HG03039 (cell line): ENCODE results near the gene HES4.
A peak's percentile ranks its signal among the peaks of the same experiment; 100 is the strongest.

Experiments used
- ATAC-seq: cut with Tn5 transposase; IDR thresholded peaks from one replicate; pipeline ENCODE4 v1.9.1; 2021; ENCODE audit warnings: mild to moderate bottlenecking, moderate library complexity; ENCODE audit not compliant: unreplicated experiment

HES4 gene

GRCh38 chr1:969260-969855, 30.5 kb downstream of the HES4 start:
- no peak for ATAC-seq

DNA sequence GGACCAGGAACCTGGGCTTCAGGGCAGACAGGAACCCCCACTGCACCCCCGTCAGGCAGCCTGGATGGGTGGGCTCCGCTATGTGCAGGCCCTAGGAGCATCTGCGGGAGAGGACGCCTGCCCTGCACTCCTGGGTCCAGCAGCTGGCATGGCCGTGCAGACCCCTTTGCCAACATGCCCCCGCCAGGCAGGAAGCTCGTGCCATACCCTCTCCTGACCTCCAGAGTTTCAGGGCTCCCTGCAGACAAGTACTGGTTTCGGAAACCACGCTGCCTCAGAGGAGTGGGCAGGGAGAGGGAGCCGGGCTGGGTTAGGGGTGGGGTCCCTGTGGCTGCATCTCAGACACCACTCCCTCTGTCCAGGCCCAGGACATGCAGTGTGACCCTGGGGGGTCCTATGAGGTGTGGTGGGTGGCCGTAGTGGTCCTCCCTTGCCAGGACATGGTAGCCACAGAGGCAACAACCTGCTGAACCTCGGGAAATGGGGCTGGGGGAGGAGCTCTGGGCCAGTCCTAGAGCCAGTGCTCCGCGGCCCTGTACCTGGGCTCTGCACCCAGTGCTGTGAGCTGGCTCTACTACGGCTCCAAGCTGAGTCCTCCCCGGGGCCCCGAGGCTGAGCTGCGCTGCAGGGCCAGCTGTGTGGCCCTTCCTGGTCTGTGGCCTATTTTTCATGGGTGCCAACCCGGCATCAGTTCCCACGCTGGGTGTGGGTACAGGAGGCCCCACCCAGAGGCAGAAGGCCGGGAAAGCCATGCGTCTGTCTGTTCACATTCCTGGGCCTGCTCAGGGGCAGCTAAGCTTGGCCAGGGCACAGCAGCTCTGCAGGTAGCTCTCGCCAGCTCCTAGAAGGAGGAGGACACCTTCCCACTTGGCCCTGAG, 32.2 kb downstream of the HES4 start:
- no peak for ATAC-seq

- ATAC-seq = peak; percentile 52
Measured at GRCh38 chr1:966704-967300, 33.1 kb downstream of the HES4 start.

DNA sequence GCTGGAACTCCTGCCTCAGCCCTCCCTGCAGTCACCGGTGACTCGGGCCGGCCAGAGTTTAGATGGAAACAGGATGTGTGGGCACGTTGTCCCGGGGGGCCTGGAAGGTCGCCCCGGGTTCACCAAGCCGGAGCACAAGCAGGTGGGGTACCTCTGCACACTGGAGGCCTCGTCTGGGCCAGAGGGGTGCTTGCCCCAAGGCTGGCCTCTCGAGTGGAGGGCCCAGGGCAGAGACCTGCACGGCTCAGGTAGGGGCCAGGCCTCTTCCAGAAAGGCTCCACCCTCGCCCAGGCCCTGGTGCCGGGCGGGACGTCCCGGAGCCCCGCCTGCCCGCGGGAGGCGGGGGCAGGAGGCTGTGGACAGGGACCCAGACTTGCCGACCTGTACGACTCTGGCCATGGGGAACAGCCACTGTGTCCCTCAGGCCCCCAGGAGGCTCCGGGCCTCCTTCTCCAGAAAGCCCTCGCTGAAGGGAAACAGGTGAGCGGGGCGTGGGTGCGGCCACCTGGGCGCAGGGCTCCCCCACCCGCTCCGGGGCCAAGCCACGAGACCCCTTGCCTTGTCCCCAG, 33.7 kb downstream of the HES4 start, which contains the start of gene PLEKHN1:
PLEKHN1 (plus strand) TSS at position 348 of the 569 bp plus-strand sequence; CDS start at position 398, 50 bp downstream.
- ATAC-seq = peak; percentile 17

GRCh38 chr1:965526-966134, 34.3 kb downstream of the HES4 start:
- ATAC-seq = no peak

DNA sequence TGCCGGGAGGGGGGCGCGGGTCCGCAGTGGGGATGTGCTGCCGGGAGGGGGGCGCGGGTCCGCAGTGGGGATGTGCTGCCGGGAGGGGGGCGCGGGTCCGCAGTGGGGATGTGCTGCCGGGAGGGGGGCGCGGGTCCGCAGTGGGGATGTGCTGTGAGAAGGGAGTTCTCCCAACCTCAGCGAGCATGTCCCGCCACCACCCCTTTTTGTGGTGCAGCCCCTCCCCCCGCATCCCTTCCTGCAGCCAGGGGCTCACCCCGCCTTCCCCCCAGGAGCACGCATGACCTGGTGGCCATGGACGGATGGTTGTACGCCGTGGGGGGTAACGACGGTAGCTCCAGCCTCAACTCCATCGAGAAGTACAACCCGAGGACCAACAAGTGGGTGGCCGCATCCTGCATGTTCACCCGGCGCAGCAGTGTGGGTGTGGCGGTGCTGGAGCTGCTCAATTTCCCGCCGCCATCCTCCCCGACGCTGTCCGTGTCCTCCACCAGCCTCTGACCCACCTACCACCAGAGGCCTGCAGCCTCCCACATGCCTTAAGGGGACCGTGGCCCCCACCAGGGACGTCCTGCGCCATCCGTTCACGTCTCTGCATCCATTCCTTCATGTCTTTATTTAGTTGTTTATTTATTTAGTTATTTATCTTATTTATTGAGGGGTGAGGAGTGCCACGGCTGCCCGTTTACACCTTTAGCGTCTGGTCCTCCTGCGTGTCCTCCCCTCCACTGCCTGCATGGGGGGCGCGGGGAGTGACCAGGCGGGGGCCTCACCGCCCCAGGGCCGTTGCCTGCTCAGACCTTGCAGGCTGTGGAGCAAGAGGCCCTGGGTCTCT, 35.0 kb downstream of the HES4 start:
- ATAC-seq = no peak

DNA sequence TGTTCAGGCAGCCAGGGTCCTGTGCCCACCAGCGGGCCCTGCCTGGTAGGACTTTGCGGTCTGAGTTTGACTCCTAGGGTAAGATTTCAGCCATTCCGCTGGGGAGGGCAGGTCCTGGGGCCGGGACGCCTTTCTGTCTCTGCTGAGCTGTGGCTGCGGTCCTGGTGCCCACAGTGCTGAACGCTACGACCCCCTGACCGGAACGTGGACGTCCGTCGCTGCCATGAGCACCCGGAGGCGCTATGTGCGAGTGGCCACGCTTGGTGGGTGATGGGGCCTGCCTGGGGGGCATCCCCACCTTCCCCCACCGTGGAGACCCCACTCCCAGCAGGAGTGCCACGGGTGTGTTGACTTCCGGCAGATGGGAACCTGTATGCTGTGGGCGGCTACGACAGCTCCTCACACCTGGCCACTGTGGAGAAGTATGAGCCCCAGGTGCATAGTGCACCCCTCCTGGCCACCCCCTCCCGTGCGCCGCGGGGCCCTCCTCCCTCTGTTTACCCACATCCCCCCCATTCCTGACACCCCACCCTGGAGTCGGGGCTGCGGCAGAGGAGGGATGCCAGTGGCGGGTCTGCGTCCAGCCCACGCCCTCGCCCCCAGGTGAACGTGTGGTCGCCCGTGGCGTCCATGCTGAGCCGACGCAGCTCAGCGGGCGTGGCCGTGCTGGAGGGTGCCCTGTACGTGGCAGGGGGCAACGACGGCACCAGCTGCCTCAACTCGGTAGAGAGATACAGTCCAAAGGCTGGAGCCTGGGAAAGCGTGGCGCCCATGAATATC, 36.0 kb downstream of the HES4 start:
- no peak for ATAC-seq

DNA sequence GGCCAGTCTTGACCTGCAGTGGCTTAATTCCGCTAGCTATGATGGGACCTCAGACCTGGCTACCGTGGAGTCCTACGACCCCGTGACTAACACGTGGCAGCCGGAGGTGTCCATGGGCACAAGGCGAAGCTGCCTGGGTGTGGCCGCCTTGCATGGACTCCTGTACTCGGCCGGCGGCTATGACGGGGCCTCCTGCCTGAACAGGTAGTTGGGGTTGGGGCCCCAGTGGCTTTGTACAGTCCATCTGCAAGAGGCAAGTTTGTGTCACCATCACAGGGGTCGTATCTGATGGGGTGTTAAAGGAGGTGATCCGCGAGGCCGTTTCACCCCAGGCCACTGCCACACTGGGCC, 36.6 kb downstream of the HES4 start:
- no peak for ATAC-seq

- no peak for ATAC-seq
Measured at GRCh38 chr1:962381-963300, 37.3 kb downstream of the HES4 start.

DNA sequence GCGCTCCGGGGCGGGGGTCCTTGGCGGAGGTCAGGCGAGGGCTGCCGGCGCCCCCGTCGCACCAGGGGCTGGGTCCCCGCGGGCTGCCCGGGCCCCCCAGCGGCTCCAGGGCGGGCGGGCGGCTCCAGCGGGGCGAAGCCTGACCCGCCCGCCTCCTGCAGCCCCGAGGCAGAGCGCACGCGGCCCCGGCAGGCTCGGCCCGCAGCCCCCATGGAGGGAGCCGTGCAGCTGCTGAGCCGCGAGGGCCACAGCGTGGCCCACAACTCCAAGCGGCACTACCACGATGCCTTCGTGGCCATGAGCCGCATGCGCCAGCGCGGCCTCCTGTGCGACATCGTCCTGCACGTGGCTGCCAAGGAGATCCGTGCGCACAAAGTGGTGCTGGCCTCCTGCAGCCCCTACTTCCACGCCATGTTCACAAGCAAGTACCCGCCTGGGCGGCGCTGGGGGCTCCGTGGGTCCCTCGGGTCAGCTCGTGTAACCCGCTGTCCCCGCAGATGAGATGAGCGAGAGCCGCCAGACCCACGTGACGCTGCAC, 38.7 kb downstream of the HES4 start:
- no peak for ATAC-seq

- no peak for ATAC-seq
Measured at GRCh38 chr1:960363-961131, 39.4 kb downstream of the HES4 start, which contains the start of gene KLHL17. Gene KLHL17 (plus strand): TSS chr1:960584. CDS start chr1:960694, 110 bp downstream.

DNA sequence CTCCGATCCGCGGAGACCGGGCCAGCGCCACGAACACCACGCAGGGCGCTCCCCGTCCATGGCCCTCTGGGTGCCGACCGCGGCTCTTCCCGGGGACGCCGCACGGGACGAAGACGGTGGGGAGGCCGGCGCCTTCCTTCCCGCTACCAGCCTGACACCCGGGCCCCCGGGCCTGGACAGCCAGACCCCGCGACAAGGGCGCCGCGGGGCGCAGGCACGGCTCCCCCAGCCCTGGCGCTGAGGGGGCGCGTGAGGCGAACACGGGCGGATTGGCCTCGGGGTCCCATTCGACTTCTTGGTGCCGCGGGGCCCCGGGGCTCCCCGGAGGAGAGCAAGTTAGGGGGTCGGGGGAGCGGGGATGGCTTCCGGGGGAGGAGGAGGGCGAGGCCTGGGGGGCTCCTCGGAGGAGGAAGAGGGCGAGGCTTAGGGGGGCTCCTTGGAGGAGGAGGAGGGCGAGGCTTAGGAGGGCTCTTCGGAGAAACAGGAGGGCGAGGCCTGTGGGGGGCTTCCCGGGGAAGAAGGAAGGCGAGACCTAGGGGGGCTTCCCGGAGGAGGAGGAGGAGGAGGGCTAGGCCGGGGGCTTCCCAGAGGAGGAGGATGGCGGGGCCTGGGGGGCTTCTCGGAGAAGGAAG, 40.0 kb downstream of the HES4 start:
- no peak for ATAC-seq

DNA sequence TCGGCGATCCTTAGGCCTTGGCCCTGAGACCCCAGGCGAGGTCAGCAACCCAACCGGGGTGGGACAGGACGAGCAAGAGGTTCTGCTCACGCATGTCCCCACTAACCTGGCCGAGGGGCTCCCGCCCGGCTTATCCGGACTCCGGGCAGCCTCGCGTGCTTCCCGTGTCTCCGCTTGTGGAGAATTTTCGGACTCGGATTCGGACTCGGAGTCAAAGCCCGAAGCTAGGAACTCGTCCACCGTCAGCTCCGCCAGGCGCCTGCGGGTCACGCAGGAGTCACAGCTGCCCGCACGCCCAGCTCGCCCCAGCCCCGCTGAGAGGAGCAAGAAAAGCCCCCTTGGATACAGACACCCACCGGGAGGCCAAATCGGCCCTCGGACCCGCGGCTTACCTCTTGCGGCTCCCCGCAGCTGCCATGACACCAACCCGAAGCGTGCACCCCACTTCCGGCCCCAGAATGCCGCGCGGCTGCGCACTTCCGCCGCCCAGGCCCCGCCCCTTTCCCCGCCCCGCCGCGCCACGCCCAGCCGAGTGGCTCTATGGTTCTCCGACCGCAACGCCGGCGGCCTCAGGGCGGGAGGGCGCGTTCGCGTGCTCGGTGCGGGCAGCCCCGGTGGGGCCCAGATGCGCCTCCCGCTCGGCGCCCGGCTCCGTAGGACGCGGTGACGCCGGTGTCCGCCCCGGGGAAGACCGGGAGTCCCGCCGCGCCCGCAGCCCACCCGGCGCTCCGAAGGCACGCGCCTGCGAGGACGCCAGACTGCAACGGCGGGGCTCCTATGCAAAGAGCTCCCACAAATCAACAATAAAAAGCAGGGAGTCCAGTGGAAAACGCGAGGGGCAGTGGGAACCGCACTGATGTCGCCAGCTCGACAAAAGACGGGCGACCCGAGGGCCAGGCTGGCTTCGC, 40.8 kb downstream of the HES4 start, which contains the start of gene NOC2L:
NOC2L (minus strand) TSS at position 434 of the 908 bp plus-strand sequence; CDS start at position 418, 16 bp downstream.
- peak; percentile 63 for ATAC-seq

DNA sequence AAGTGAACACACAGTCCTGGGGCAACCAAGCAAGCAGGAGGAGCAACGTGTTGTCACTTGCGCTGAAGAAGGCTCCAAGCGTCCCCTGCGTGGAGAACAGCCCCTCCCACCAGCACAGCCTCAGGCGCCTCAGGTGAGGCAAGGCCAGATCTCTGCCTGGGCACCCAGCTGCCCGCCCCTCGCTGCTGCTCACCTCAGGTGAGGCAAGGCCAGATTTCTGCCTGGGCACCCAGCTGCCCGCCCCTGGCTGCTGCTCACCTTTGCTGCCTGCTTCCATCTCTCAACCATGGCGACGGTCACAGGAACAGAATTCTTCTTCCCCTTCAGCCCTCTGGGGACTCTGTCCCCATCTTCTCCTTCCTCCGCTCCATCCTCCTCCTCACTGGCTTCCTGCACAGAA, 43.3 kb downstream of the HES4 start:
- ATAC-seq = no peak

GRCh38 chr1:955474-955873, 44.4 kb downstream of the HES4 start:
- no peak for ATAC-seq

DNA sequence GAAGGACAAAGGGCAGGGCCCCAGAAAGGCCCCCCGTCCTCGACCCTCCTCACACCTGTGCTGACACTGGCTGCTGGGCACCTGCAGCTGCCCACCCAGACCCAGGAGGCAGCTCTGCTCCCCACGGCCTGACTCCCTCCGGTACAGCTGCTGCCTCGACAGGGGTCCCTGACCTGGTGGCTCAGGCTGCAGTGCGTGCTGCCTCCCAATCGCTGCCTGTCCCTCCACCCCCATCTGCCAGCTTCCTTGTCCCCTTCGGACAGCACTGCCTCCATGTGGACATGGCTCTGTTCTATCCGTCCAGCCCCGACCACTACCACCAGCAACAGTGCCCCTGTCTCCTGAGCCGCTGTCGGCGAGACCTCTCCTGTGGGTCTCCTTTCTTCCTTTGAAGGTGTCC, 45.0 kb downstream of the HES4 start:
- no peak for ATAC-seq
